GM18511 (cell line): ENCODE measurements around the gene HOXD13.
A peak's percentile ranks its signal among the peaks of the same experiment; 100 is the strongest.

Experiments
- ATAC-seq: cut with Tn5 transposase; IDR thresholded peaks from one replicate; pipeline ENCODE4 v1.9.1; 2021; ENCODE audit warnings: mild to moderate bottlenecking, moderate library complexity; ENCODE audit not compliant: unreplicated experiment

The HOXD13 gene

DNA sequence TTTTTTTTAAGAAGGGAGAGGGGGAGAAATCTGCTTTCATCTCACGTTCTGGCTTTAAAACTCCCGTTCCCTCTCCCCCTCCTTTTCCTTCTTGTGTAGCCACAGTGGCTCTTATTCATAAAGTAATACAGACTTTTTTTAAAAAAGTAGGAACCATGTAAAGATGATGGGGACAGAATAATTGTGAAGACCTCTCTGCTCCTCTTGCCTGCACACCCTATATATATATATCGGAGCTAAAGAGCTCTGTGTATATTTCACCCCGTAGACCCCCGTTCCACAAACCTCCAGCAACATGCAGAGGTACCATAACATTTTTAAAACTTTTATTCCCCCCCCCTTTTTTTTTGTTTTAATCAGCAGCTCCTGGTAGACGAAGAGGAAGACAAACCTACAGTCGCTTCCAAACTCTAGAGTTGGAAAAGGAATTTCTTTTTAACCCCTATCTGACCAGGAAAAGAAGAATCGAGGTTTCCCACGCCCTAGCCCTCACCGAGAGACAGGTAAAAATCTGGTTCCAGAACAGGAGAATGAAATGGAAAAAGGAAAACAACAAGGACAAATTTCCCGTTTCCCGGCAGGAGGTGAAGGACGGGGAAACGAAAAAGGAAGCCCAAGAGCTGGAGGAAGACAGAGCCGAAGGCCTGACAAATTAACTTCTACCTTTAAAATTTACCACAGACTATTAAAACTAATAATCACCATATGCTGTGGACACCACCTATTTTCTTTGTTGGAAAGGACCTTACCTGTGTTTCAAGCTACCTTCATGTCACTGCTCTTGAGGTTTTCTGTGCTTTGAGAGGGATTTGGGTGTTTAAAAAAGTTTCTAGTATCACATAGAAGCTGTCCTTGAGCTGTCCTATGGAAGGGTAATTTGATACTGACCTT lies 38.7 kb downstream of the HOXD13 start:
- no peak for ATAC-seq

DNA sequence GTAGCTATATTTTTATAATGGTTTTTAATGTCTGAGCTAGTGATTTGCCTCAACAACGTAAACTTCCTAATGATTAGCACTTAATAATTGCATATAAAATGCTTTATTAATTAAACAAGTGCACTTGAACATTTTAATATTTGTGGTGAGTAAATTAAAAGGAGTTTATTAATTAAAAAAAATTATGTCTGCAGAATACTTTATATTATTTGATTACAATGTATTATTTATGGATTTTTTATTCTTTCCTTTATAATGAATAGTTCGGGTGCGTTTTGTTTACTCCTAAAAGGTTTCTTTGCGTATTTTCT lies 39.3 kb downstream of the HOXD13 start:
- ATAC-seq, result no peak

DNA sequence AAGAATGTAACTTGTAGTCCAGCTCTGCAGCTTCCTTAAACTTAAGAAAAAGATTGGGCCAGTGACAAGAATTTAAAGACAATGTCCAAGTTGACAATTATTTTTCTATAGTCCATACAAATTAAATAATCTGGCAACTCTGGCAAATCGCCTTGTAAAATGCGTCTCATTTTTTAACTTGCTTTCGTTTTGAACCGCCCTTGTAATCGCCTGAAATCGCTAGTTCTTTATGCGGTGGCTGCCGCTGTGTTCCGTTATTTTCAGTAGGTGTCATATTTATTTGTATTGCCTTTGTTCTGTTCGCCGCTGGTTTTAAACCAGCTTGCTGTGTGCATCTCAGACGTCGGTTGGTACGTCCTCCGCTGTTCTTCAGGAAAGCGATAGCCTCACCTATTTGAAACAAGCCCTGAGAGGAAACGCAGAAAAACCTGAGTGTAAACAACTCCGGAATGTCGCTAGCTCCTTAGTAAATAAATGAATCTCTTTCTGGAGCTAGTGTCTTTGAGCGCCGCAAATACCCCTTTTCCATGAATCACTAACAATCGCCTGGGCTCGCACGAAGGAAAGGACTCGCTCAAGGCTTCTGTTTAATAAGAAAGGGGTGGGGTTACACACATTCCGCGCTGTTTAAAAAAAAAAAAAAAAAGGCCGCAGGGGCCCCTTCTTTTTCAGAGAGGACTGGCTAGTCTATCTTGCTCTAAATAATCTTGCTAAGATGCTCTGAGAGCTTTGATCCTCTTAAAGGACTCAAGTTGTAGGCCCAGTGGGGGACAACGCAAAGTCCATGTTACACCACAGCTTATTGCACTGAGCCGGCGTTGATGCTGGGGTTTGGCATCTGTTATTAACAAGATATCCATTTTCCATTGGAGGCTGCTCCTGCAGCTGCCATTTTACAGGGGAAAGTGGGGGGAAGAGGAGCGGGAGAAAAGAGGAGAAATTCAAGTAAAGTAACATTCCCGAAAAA lies 40.0 kb downstream of the HOXD13 start:
- no peak for ATAC-seq

DNA sequence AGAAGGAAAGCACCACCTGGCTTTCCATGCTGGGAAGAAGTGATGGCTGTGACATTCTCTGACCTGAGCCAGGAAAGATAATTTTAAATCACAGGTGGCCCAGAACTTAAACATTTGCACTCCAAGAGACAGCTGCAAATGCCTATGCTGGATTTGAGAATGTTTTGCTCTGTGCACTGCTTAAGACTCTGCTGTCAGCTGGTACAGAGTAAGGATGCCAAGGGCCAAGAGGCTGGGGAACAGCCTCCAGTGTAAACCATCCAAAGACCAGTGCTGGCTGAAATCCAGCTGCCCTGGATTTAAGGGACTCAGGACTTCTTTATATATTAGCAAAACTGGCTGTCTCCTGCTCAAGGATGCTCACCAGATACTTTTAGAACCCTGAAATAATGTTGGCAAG lies 40.9 kb downstream of the HOXD13 start:
- no peak for ATAC-seq

DNA sequence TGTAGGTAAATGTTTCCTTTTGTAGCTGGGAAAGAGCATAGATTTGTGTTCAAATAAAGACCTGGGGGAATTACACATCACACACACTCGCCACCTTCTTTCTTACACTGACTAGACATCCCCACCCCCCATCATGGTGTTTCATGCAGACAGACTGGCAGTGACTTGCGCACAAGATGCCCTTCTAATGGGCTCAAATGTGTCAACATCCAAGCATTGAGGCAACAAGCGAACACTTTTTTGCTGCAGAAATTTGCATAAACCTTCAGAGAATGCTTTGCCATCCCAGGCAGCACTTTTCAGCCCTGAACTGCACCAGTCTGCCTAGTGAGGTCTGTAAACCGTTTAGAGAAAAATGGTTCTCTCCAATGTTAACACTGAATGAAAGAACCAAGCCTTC lies 41.5 kb downstream of the HOXD13 start:
- no peak for ATAC-seq

DNA sequence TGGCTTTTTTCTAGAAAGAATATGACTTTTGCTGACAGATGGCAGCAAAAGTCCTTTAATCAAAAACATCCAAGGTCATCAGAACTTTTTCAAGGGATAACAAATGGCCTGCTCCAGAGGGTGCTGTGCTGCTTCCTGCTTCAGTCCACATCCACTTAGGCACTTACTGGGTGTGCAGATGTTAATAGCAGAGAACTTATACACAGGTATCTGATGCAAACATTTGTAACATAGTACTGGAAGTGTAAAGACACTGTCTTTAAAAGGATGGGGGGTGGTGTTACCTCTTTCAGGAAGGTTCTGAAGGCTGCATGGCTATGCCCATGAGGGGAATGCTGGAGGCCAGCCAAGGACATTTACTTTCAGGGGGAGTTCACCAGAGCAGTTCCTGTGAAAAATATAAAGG lies 42.5 kb downstream of the HOXD13 start:
- no peak for ATAC-seq

DNA sequence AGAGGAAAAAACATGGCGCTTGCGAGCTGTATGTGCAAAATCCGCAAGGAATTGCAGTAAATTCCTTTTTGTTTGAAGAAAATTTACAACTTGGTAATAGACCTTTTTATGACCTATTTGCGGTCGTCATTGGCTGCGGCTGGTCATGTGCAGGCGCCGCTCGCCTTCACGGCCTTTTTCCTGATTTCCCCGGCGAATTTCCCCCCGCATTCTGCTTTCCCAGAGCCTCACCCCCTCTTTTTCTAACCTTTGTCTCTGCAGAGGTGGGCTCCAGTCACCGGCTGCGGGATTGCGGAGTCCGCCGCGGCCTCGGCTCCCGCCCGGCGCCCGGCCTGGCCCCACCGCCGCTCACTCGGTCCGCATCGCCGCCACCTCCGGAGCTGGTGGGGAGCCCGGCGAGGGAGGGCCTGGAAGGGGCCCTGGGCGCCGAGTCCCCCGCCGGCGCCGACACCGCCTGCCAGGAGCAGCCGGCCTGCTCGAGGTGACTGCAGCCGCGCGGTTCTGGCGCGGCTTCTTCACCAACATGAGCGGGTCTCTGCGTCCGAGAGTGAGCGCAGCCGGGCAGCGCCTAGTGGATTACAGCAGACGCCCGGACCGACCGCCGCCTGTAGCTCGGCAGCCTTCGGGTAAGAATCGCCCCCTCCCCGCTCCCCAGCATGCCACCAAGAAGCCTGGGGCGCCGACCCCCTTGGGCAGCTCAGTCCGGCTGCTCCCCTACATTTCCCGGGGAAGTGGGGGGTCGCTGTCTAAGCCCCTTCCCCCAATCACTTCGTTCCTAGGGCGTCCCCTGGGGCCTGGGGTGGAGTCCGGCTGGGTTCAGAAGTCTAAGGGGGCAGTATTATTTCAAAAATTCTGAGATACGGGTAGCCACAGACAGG lies 44.1 kb downstream of the HOXD13 start:
- ATAC-seq, result no peak

DNA sequence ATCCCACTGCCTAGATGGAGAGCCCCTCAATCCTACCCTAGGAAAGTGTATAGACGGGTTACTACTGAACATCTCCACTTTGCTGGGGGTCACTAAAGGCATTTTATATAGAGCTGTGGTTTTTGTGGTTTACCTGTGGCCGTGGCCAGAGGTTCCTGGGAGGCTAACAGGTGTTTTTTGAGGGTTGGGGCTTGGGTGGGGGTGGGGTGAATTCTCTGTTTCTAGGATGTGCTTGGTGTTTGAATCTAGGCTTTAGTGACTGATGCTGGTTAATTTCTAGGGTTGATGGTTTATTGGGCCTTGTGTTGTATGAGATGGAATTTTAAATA lies 44.7 kb downstream of the HOXD13 start:
- no peak for ATAC-seq

DNA sequence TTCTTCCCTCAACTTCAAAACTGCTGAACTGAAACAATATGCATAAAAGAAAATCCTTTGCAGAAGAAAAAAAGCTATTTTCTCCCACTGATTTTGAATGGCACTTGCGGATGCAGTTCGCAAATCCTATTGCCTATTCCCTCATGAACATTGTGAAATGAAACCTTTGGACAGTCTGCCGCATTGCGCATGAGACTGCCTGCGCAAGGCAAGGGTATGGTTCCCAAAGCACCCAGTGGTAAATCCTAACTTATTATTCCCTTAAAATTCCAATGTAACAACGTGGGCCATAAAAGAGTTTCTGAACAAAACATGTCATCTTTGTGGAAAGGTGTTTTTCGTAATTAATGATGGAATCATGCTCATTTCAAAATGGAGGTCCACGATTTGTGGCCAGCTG lies 45.4 kb downstream of the HOXD13 start:
- ATAC-seq, result no peak

DNA sequence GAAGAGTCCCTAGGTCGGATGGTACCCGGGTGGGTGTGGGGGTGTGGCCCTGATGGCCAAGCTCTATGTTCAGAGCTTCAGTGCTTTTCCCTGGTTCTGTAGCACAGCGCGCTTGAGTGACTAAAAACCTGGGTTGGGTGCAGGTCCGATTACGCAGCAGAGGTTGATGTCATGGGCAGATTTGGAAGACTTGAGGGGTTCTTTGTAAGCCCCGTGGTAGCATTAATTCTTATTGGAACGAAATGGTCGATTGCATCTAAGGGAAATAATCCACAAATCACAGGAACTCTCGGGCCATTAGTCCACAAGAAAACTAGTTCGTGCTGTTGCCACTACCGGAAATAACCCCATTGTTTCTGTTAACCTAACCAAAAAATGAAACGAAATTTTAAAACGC lies 46.0 kb downstream of the HOXD13 start:
- no peak for ATAC-seq

DNA sequence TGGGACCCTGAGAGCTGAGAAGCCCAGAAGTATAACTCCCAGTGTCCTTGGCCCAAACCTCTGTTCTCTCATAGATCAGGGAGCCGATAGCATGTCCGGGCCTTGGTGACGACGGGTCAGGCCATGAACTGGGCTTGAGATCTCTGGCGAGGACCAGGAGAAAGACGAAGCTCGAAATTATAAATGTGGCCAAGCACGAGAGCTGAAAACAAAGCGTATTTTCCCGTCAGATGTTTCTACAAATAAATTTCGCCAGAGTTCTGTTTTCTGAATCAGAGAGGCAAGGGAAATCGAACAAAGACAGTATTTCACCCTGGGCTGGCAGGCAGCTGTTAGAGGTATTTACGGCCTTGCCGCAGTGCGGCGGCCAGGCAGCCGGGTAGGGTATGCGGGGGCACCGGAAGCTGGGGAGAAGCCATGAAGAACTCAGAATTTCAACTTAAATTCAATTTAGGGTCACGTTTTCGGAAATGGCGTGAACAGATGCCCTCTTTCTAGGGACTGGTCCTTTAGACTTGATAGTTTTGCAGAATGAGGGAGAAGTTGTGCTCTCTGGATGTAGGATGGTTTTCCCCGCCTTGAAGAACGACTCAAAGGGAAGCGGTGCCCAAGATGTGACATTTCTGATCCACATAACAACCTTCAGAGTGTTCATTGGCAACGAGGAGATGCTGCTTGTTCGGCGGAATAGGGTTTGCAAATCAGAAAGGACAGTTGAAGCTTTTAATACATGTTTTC lies 46.6 kb downstream of the HOXD13 start:
- no peak for ATAC-seq

DNA sequence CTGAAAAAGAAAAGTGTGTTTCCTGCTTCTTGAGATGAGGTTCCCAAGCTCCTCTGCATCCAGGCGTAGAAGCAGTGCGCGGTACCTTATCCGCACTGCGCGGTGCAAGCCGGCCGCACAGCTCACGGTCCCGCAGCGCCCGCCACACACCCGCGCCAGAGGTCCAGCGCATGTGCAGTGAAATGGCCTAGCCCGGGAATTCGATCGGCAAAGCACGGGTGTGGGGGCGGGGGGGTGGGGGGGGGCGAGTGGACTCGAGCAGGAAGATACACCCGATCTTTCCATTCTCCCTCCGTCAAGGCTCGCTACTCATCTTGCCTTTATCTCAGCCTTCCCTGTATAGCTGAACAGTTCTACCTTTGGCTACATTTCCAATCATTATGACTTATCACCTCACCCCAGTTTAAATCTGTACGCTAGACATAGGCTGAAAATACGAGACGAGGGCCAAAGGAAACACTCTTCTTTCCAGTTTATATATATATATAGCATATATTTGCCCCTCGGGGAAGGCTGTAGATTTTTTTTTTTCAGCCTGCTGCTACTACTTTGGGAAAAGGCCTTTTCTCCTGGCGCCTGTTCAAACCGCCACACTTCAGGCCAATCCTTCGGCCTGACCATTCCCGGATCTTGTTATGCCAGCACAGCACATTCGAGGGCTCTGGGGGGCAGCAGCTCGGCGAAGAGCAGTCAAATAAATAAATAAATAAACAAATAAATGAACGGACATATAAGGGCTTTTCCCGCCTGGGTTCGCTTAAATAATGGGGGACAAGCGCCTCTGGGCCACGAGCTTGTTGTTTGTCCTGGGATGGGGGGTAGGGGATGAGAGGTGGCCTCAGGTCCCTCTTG lies 47.4 kb downstream of the HOXD13 start:
- ATAC-seq, result no peak

DNA sequence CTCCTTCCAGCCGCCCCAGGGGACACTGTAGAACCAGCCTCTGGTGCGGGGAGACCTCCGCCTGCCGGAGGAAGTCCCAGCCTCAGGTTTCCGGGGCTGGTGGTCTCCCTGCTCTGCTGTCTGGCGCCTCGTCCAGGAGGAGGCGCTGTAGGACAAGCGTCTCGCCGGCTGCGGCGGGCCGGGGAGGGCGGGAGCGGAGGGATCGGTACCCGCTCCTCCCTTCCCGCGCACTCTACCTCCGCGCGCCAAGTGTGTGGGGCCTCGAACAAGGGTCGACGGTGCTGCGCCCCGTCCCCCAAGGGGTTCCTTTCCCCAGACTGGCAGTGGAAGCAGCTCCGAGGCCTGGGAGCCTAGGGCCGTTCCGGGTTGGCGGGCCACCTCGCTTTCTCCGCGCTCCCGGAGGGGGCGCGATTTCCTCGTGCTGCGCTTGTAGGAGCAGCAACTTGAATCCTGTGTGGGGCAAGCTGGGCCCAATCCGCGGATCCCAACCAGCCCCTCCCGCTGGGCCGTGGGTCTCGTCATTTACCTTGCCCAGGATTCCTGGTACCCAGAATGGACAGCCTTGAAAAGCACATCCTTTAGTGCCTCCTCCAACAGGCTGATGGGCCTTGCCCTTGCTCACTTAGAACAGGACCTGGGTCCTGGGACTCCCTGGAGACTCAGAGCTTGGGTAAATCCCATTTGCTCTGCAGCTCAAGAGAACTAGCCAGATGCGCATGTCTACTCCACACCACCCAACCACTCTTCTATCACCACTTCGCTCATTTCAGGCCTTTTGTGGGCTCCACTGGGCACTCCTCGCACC lies 48.2 kb downstream of the HOXD13 start:
- peak; percentile 96 for ATAC-seq

DNA sequence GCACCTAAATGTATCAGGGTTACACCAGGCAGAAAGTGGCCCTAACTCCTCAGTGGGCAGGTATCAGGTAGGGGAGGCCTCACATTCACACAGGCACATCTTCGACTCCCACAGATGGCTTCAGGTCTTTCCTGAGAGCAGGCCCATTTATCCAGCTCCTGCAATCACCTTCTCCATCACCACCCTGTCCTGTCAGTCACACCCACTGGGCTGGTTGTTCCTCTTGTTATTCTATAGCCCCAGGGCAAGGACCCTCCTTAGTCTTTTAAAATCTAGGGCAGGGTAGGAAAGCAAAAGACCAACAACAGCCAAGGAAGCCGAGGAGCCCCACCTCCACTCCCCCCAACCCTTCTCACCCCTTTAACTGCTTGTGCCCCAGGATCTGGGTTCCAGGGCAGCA lies 49.8 kb downstream of the HOXD13 start:
- no peak for ATAC-seq
